WERI-Rb-1 (cell line): ENCODE measurements around the gene ATP9A.
A peak's percentile ranks its signal among the peaks of the same experiment; 100 is the strongest.

ENCODE experiments used
- DNase-seq: peaks from one replicate; pipeline ENCODE4 v3.0.0-alpha.2; 2020
- H3K27ac ChIP-seq: fragments of 250-450 bp; sonication (Bioruptor Pico); 2 replicates; pipeline ENCODE4 v1.5.1; 2020; ENCODE audit warnings: mild to moderate bottlenecking, moderate library complexity
- H3K27me3 ChIP-seq: fragments of 250-450 bp; sonication (Bioruptor Pico); 2 replicates; pipeline ENCODE4 v1.5.1; 2021; ENCODE audit warnings: mild to moderate bottlenecking, low read depth, moderate library complexity; ENCODE audit not compliant: insufficient read depth, severe bottlenecking
- H3K36me3 ChIP-seq: fragments of 250-450 bp; sonication (Bioruptor Pico); 2 replicates; pipeline ENCODE4 v1.5.1; 2020; ENCODE audit warnings: mild to moderate bottlenecking, moderate library complexity
- H3K4me3 ChIP-seq: 2 replicates; pipeline ENCODE4 v1.5.1; 2011; ENCODE audit warnings: low read depth, mild to moderate bottlenecking, control low read depth, low read length
- H3K9me3 ChIP-seq: fragments of 250-450 bp; sonication (Bioruptor Pico); 2 replicates; pipeline ENCODE4 v1.5.1; 2021; ENCODE audit warnings: mild to moderate bottlenecking, moderate library complexity; ENCODE audit not compliant: severe bottlenecking
- TF ChIP-seq, protein P1 (sequence below): IDR thresholded peaks from 2 replicates; pipeline ENCODE4 v1.5.1; 2011; ENCODE audit warnings: low read depth, mild to moderate bottlenecking, control low read depth, inconsistent platforms, low read length

Gene ATP9A

DNA sequence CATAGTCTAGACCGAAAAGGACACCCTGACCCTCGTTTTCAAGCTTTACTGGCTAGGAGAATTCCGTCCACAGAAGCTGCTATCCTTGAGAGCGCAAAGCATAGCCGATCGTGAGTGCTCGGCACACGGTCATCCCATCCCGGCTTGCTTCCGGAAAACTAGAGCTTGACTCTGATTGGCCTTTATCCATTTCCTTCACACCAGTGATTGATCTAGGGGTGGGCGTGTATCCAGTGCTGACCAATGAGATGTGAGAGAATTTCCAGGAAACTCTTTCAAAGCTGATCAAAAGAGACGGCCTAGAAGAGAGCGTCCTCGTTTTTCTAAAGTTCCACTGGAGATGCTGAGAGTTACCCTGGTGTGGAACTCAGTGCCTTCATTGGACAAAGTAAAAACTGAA is 184.7 kb downstream of the ATP9A start:
- no peak overlapping the region for H3K27ac ChIP-seq
- H3K4me3 ChIP-seq = no peak overlapping the region
- TF ChIP-seq, protein P1, sequence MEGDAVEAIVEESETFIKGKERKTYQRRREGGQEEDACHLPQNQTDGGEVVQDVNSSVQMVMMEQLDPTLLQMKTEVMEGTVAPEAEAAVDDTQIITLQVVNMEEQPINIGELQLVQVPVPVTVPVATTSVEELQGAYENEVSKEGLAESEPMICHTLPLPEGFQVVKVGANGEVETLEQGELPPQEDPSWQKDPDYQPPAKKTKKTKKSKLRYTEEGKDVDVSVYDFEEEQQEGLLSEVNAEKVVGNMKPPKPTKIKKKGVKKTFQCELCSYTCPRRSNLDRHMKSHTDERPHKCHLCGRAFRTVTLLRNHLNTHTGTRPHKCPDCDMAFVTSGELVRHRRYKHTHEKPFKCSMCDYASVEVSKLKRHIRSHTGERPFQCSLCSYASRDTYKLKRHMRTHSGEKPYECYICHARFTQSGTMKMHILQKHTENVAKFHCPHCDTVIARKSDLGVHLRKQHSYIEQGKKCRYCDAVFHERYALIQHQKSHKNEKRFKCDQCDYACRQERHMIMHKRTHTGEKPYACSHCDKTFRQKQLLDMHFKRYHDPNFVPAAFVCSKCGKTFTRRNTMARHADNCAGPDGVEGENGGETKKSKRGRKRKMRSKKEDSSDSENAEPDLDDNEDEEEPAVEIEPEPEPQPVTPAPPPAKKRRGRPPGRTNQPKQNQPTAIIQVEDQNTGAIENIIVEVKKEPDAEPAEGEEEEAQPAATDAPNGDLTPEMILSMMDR = no peak
- no peaks in the 10 kb centered on the region for H3K36me3 ChIP-seq
- no peaks in the 10 kb centered on the region for H3K9me3 ChIP-seq
- no peak for DNase-seq
- peaks cover 84% of the 10 kb centered on the region for H3K27me3 ChIP-seq

DNA sequence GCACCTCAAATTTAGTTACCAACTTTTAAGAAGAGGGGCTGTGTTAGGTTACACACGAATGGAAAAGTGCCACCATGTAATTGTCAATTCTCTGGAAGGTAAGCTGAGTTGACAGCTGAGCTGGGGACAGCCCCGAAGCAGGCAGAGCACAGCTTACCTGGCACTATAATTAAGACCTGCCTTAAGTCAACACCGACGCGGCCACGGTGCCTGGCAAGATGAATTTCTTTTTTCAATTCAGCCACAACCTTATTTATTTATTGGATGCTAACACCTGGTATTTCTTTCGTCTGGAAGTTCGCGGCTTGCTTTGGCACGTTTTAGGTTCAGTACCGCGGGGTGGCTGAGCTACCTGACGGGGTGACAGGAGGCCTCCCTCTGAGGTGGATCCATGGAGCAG is 185.1 kb downstream of the ATP9A start:
- DNase-seq = no peak
- TF ChIP-seq, protein P1 = no peak
- H3K9me3 ChIP-seq = no peaks in the 10 kb centered on the region
- peaks cover 84% of the 10 kb centered on the region for H3K27me3 ChIP-seq
- H3K4me3 ChIP-seq = no peak overlapping the region
- H3K36me3 ChIP-seq = no peaks in the 10 kb centered on the region
- H3K27ac ChIP-seq = no peak overlapping the region

DNA sequence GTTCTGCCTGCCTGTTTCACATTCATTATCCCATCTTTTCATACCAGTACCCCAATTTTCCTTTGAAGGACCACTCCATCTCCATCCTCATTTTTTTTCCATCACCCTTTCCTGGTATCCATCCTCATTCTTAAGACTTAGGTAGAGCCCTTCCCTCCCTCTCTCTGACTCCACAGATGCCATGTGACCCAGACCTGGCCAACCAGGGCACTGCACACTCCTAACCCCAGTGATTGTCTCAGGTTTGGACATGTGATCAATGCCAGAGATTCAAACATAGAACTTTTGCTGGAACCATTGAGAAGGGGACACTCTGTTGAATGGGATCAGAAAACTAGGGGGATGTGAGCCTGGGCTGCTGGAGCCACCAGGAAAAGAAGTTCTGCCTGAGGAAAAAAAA is 186.6 kb downstream of the ATP9A start:
- peaks cover 86% of the 10 kb centered on the region for H3K27me3 ChIP-seq
- TF ChIP-seq, protein P1 = no peak
- H3K9me3 ChIP-seq = no peaks in the 10 kb centered on the region
- no peak overlapping the region for H3K27ac ChIP-seq
- no peaks in the 10 kb centered on the region for H3K36me3 ChIP-seq
- no peak for DNase-seq
- H3K4me3 ChIP-seq = no peak overlapping the region

DNA sequence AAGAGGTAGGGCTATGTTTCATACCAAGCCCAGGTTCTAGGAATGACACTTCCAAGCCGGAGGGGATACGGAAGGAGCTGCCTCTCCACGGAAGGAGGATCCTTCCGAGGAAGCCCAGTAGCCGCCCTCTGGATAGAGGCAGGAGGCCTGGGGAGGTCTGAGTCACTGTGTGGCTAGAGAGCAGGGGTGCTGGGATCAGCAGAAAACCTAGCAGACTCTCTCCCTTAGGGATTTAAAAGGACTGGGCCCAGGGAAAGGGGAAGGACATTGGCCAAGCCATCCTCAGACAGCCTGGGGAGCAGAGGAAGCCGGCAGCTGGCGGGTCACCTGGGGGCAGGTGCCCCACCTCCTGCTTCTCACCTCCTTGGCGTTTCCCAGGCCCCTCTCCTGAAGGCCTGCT is 189.1 kb downstream of the ATP9A start:
- TF ChIP-seq, protein P1 = no peak
- Histone ChIP-seq H3K36me3 (no peaks in the 10 kb centered on the region), H3K27ac (no peak overlapping the region), H3K27me3 (peaks cover 84% of the 10 kb centered on the region), H3K9me3 (no peaks in the 10 kb centered on the region), H3K4me3 (no peak overlapping the region)
- peak; percentile 13 for DNase-seq

DNA sequence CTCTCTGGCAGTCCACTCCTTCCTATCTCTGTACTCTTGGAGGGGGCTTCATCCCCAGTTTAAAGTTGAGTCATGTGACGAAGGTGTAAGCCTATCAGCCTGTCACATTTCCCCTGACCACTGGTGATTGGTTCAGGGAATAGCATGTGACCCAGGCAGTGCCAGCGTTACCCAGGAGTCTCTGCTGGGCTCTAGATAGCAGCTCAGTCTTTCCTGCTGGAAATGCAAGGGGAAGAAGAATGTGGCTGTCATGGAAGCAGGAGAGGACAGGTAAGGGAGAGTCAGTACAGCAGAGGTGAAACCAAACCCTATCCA is 190.1 kb downstream of the ATP9A start:
- Histone ChIP-seq H3K27ac (no peak overlapping the region), H3K4me3 (no peak overlapping the region), H3K27me3 (peaks cover 83% of the 10 kb centered on the region), H3K9me3 (no peaks in the 10 kb centered on the region), H3K36me3 (no peaks in the 10 kb centered on the region)
- DNase-seq = no peak
- TF ChIP-seq, protein P1 = no peak

DNA sequence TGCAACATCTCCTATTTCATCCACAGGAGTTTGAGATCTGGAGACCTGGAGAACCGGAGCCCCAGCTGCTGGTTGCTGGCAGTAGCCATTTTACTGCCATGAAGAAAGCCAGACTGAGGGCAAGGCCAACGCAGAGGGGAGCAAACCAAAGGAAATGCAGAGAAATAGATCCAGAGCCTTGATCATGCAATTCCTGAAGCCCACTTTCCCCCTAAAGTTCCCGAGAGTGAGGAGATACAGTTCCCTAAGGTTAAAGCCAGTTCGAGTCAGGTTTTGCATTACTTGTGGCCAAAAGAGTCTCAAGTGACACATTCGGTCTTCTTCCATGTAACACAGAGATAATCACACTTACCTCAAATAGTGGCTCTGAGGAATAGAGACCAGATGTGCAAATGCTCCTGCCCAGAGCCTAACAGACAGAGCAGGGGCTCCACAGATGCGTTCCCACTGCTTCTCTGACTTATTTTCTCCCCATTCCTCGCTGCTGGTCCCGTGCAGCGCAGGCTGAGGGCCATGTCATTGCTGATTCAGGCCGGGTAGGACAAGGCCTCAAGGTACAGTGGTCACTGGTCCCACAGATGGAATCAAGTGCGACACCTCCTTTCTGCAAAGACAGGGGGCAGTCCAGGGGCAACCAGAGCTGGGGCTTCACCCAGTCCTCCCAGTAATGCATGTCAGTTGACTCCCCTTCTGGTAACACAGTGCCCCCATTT is 190.6 kb downstream of the ATP9A start:
- H3K27me3 ChIP-seq = peaks cover 83% of the 10 kb centered on the region
- no peak overlapping the region for H3K4me3 ChIP-seq
- H3K9me3 ChIP-seq = no peaks in the 10 kb centered on the region
- TF ChIP-seq, protein P1 = no peak
- no peaks in the 10 kb centered on the region for H3K36me3 ChIP-seq
- no peak overlapping the region for H3K27ac ChIP-seq
- no peak for DNase-seq
